ENCODE results near the gene TAGAP.

Gene TAGAP

GRCh38 chr6:159090530-159091480 lies 46.0 kb upstream of the TAGAP start:
- no peaks in the 10 kb centered on the region for H3K9me3 ChIP-seq (replicated peaks; ENCODE audit: insufficient read depth, low read length)
- no peaks in the 10 kb centered on the region for H3K36me3 ChIP-seq (replicated peaks; ENCODE audit: insufficient read depth, low read length)
- H3K9ac ChIP-seq (ENCODE audit: low read length): no peak overlapping the region
- H3K4me3 ChIP-seq (ENCODE audit: low read length): no peak overlapping the region
- H3K4me2 ChIP-seq (ENCODE audit: low read depth, low read length): no peak overlapping the region
- H2AFZ ChIP-seq (ENCODE audit: low read length): no peak overlapping the region
- no peaks in the 10 kb centered on the region for H3K27me3 ChIP-seq (replicated peaks; ENCODE audit: insufficient read depth, low read length)
- no peaks in the 10 kb centered on the region for H3K79me2 ChIP-seq (ENCODE audit: low read length)
- H4K20me1 ChIP-seq (ENCODE audit: insufficient read depth, low read length): no peaks in the 10 kb centered on the region
- DNase-seq: no peak
- no peak overlapping the region for H3K27ac ChIP-seq (ENCODE audit: low read length)
- TF ChIP-seq EZH2 (optimal IDR thresholded peaks at IDR 0.05; ENCODE audit: low read depth, low read length) (no peak), EZH2phosphoT487 (IDR thresholded peaks at IDR 0.05; ENCODE audit: low read length) (no peak)
- TF ChIP-seq, protein P1, sequence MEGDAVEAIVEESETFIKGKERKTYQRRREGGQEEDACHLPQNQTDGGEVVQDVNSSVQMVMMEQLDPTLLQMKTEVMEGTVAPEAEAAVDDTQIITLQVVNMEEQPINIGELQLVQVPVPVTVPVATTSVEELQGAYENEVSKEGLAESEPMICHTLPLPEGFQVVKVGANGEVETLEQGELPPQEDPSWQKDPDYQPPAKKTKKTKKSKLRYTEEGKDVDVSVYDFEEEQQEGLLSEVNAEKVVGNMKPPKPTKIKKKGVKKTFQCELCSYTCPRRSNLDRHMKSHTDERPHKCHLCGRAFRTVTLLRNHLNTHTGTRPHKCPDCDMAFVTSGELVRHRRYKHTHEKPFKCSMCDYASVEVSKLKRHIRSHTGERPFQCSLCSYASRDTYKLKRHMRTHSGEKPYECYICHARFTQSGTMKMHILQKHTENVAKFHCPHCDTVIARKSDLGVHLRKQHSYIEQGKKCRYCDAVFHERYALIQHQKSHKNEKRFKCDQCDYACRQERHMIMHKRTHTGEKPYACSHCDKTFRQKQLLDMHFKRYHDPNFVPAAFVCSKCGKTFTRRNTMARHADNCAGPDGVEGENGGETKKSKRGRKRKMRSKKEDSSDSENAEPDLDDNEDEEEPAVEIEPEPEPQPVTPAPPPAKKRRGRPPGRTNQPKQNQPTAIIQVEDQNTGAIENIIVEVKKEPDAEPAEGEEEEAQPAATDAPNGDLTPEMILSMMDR (IDR thresholded peaks at IDR 0.05; ENCODE audit: low read length): no peak
- H3F3A ChIP-seq (ENCODE audit: insufficient read depth, low read length): no peaks in the 10 kb centered on the region
- H3K4me1 ChIP-seq (ENCODE audit: low read length): no peaks in the 10 kb centered on the region
- H3K9me2 ChIP-seq (replicated peaks; ENCODE audit: insufficient read depth, low read length): no peaks in the 10 kb centered on the region

GRCh38 chr6:159089909-159090308 lies 45.1 kb upstream of the TAGAP start:
- no peaks in the 10 kb centered on the region for H4K20me1 ChIP-seq (ENCODE audit: insufficient read depth, low read length)
- no peaks in the 10 kb centered on the region for H3K9me2 ChIP-seq (replicated peaks; ENCODE audit: insufficient read depth, low read length)
- no peaks in the 10 kb centered on the region for H3K27me3 ChIP-seq (replicated peaks; ENCODE audit: insufficient read depth, low read length)
- H3K9ac ChIP-seq (ENCODE audit: low read length): no peak overlapping the region
- H3K27ac ChIP-seq (ENCODE audit: low read length): no peak overlapping the region
- H3F3A ChIP-seq (ENCODE audit: insufficient read depth, low read length): no peaks in the 10 kb centered on the region
- TF ChIP-seq EZH2 (optimal IDR thresholded peaks at IDR 0.05; ENCODE audit: low read depth, low read length): no peak
- TF ChIP-seq, protein P1 (IDR thresholded peaks at IDR 0.05; ENCODE audit: low read length): no peak
- TF ChIP-seq EZH2phosphoT487 (IDR thresholded peaks at IDR 0.05; ENCODE audit: low read length): no peak
- H3K4me3 ChIP-seq (ENCODE audit: low read length): no peak overlapping the region
- no peaks in the 10 kb centered on the region for H3K4me1 ChIP-seq (ENCODE audit: low read length)
- H2AFZ ChIP-seq (ENCODE audit: low read length): no peak overlapping the region
- no peaks in the 10 kb centered on the region for H3K36me3 ChIP-seq (replicated peaks; ENCODE audit: insufficient read depth, low read length)
- no peaks in the 10 kb centered on the region for H3K79me2 ChIP-seq (ENCODE audit: low read length)
- no peak overlapping the region for H3K4me2 ChIP-seq (ENCODE audit: low read depth, low read length)
- no peak for DNase-seq
- no peaks in the 10 kb centered on the region for H3K9me3 ChIP-seq (replicated peaks; ENCODE audit: insufficient read depth, low read length)

DNA sequence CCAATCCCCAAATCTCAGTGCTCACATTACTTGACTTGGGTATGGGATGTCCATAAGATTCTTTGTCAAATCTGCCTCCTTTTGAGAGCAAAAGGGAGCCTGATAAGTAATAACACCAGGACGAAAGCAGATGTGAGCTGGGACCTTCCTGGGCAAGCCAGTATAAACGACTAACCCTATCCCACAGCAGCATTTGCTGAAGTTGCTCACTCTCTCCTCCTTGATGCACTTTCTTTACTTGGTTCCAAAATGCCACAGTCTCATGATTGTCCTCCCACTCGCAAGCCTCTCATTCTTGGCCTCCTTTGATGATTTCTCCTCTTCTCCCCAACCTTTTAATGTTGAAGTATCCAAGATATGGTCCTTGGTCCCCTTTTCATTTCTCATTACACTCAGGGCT lies 44.7 kb upstream of the TAGAP start:
- no peaks in the 10 kb centered on the region for H3K36me3 ChIP-seq (replicated peaks; ENCODE audit: insufficient read depth, low read length)
- TF ChIP-seq, protein P1 (IDR thresholded peaks at IDR 0.05; ENCODE audit: low read length): no peak
- TF ChIP-seq EZH2 (optimal IDR thresholded peaks at IDR 0.05; ENCODE audit: low read depth, low read length) (no peak), EZH2phosphoT487 (IDR thresholded peaks at IDR 0.05; ENCODE audit: low read length) (no peak)
- no peaks in the 10 kb centered on the region for H3K9me3 ChIP-seq (replicated peaks; ENCODE audit: insufficient read depth, low read length)
- H3K79me2 ChIP-seq (ENCODE audit: low read length): no peaks in the 10 kb centered on the region
- no peak overlapping the region for H3K4me2 ChIP-seq (ENCODE audit: low read depth, low read length)
- no peak overlapping the region for H3K9ac ChIP-seq (ENCODE audit: low read length)
- H3K4me3 ChIP-seq (ENCODE audit: low read length): no peak overlapping the region
- no peak for DNase-seq
- H3K4me1 ChIP-seq (ENCODE audit: low read length): no peaks in the 10 kb centered on the region
- H3K27me3 ChIP-seq (replicated peaks; ENCODE audit: insufficient read depth, low read length): no peaks in the 10 kb centered on the region
- no peak overlapping the region for H3K27ac ChIP-seq (ENCODE audit: low read length)
- H3F3A ChIP-seq (ENCODE audit: insufficient read depth, low read length): no peaks in the 10 kb centered on the region
- H4K20me1 ChIP-seq (ENCODE audit: insufficient read depth, low read length): no peaks in the 10 kb centered on the region
- H3K9me2 ChIP-seq (replicated peaks; ENCODE audit: insufficient read depth, low read length): no peaks in the 10 kb centered on the region
- H2AFZ ChIP-seq (ENCODE audit: low read length): no peak overlapping the region
